Measurements from ENCODE around the gene IPO8.

Gene IPO8

DNA sequence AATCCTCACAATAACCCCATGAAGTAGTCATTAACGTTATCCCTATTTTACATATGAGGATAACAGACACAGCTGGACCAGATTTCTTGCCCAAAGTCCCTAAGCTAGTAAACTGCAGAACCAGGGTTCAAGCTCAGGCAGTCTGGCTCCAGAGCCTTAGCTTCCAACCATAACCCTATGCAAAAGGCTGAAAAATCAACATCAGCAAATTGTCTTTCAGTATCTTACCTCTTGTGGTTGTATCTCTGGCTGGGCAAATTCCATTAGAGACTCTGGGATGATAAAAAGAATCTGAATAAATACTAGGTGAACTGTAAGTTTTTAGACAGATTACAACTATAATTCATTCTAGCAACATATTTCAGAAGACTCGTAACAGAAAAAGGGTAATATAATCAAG is 34.3 kb upstream of the IPO8 start:
- no peak overlapping the region for H2AK5ac ChIP-seq (ENCODE audit: low read length)
- peaks cover 2% of the 10 kb centered on the region for H3K36me3 ChIP-seq (ENCODE audit: control insufficient read depth, insufficient read depth, low read length)

DNA sequence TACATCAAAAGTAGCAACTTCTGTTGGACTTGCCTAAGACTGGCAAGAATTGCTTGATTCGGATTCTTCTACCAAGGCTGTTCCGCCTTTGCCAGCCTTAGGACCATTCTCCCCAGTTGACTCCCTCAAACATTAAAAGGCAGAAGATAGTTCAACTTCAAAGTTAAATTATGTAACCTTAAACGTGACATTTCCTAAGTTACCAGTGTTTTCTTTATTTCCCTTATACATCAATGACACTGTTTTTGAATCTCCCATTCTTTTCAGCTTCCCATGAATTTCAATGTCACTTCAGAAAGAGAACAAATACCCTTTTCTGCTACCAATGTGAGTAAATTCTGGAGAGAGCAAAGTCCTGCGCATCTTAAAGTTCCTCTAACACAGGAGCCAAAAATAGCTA is 33.9 kb upstream of the IPO8 start:
- H3K4me1 ChIP-seq (ENCODE audit: control insufficient read depth, low read depth, low read length) = no peaks in the 10 kb centered on the region
- peaks cover 1% of the 10 kb centered on the region for H3K79me1 ChIP-seq (ENCODE audit: low read length)
- H3K23ac ChIP-seq (ENCODE audit: low read length) = no peak overlapping the region
- H4K5ac ChIP-seq (ENCODE audit: low read length) = no peak overlapping the region
- H2BK120ac ChIP-seq (ENCODE audit: low read depth, low read length) = no peak overlapping the region
- no peak overlapping the region for H2AK5ac ChIP-seq (ENCODE audit: low read length)
- no peak overlapping the region for H4K8ac ChIP-seq (ENCODE audit: low read depth, low read length)
- H3K27ac ChIP-seq (ENCODE audit: low read depth, low read length) = no peak overlapping the region
- no peaks in the 10 kb centered on the region for H3K27me3 ChIP-seq (ENCODE audit: insufficient read depth, low read length, poor library complexity)
- no peak overlapping the region for H2BK15ac ChIP-seq (replicated peaks; ENCODE audit: low read depth)
- no peak overlapping the region for H3K56ac ChIP-seq (ENCODE audit: low read length)
- H3K79me2 ChIP-seq (ENCODE audit: control insufficient read depth, insufficient read depth, low read length) = peaks cover 2% of the 10 kb centered on the region
- no peak overlapping the region for H3K9ac ChIP-seq (ENCODE audit: low read length)
- H3K4me2 ChIP-seq (ENCODE audit: low read length) = no peak overlapping the region
- peaks cover 2% of the 10 kb centered on the region for H3K36me3 ChIP-seq (ENCODE audit: control insufficient read depth, insufficient read depth, low read length)
- no peak for DNase-seq
- H3K18ac ChIP-seq (ENCODE audit: low read length) = no peak overlapping the region
- no peak overlapping the region for H3K4ac ChIP-seq (ENCODE audit: low read depth, low read length)
- no peak overlapping the region for H3K4me3 ChIP-seq (ENCODE audit: low read length)
- H2BK5ac ChIP-seq (ENCODE audit: low read length) = no peak overlapping the region
- WGBS (ENCODE audit: extremely low coverage, insufficient coverage, low lambda C conversion rate) = no CpG with 5 or more reads among the region's 4 CpGs

More for the DNA sequence above, 34.3 kb upstream of the IPO8 start:
- Histone ChIP-seq H4K5ac (ENCODE audit: low read length) (no peak overlapping the region), H3K23ac (ENCODE audit: low read length) (no peak overlapping the region), H3K4me3 (ENCODE audit: low read length) (no peak overlapping the region), H3K79me1 (ENCODE audit: low read length) (peaks cover 1% of the 10 kb centered on the region), H3K4ac (ENCODE audit: low read depth, low read length) (no peak overlapping the region), H3K79me2 (ENCODE audit: control insufficient read depth, insufficient read depth, low read length) (no peaks in the 10 kb centered on the region), H3K4me2 (ENCODE audit: low read length) (no peak overlapping the region), H4K8ac (ENCODE audit: low read depth, low read length) (no peak overlapping the region), H3K56ac (ENCODE audit: low read length) (no peak overlapping the region), H3K4me1 (ENCODE audit: control insufficient read depth, low read depth, low read length) (no peaks in the 10 kb centered on the region), H2BK120ac (ENCODE audit: low read depth, low read length) (no peak overlapping the region), H2BK5ac (ENCODE audit: low read length) (no peak overlapping the region), H3K27me3 (ENCODE audit: insufficient read depth, low read length, poor library complexity) (no peaks in the 10 kb centered on the region), H2BK15ac (replicated peaks; ENCODE audit: low read depth) (no peak overlapping the region), H3K9ac (ENCODE audit: low read length) (no peak overlapping the region), H3K27ac (ENCODE audit: low read depth, low read length) (no peak overlapping the region), H3K18ac (ENCODE audit: low read length) (no peak overlapping the region)
- no CpG with 5 or more reads among the region's 2 CpGs for WGBS (ENCODE audit: extremely low coverage, insufficient coverage, low lambda C conversion rate)
- no peak for DNase-seq

DNA sequence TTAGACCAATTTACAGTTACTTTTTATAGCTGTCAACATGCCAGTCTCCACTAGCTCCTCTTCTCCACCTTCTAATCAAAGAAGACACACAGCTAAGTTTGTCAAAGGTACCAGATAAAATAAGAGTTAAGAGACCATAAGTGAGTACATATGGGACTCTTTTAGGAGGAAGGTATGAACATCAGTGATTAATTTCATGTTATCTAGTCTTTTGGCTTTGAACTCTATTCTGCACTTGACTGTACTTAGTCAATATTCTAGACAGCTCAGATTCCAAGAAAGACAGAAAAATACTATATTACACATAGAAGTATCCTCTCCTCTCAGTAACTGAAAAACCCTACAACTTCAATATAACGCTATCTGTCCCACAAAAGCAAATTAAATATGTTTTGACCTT is 31.0 kb upstream of the IPO8 start:
- Histone ChIP-seq H2BK15ac (replicated peaks; ENCODE audit: low read depth) (no peak overlapping the region), H3K56ac (ENCODE audit: low read length) (no peak overlapping the region), H3K36me3 (ENCODE audit: control insufficient read depth, insufficient read depth, low read length) (peaks cover 2% of the 10 kb centered on the region), H3K18ac (ENCODE audit: low read length) (no peak overlapping the region), H3K4me1 (ENCODE audit: control insufficient read depth, low read depth, low read length) (no peaks in the 10 kb centered on the region), H3K4me3 (ENCODE audit: low read length) (no peak overlapping the region), H3K4ac (ENCODE audit: low read depth, low read length) (no peak overlapping the region), H4K8ac (ENCODE audit: low read depth, low read length) (no peak overlapping the region), H4K5ac (ENCODE audit: low read length) (no peak overlapping the region), H3K9ac (ENCODE audit: low read length) (no peak overlapping the region), H2AK5ac (ENCODE audit: low read length) (no peak overlapping the region), H3K79me1 (ENCODE audit: low read length) (peaks cover 1% of the 10 kb centered on the region), H2BK120ac (ENCODE audit: low read depth, low read length) (no peak overlapping the region), H3K4me2 (ENCODE audit: low read length) (no peak overlapping the region), H2BK5ac (ENCODE audit: low read length) (no peak overlapping the region), H3K79me2 (ENCODE audit: control insufficient read depth, insufficient read depth, low read length) (peaks cover 2% of the 10 kb centered on the region), H3K23ac (ENCODE audit: low read length) (no peak overlapping the region), H3K27me3 (ENCODE audit: insufficient read depth, low read length, poor library complexity) (no peaks in the 10 kb centered on the region), H3K27ac (ENCODE audit: low read depth, low read length) (no peak overlapping the region)
- no peak for DNase-seq
- 100% methylated on average over 1 of the region's 1 CpG for WGBS (ENCODE audit: extremely low coverage, insufficient coverage, low lambda C conversion rate)

DNA sequence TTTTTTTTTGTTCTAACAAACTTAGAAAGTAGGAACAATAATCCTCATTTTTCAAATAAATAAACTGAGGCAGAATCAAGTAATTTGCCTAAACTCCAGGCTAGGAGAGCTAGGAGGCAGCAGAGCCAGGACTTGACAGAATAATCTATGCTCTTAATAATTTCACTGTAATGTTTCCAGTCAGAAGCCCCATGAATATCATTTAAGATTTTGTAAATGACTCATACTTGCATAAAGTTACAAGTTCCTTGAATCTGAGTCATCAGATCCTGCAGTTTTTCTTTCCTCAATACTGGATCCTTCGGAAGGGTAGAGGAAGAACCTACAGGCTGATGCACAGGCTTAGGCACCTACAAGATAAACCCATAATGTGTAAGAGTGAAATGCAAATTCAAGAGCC is 30.1 kb upstream of the IPO8 start:
- Histone ChIP-seq H4K5ac (ENCODE audit: low read length) (no peak overlapping the region), H2BK120ac (ENCODE audit: low read depth, low read length) (no peak overlapping the region), H3K23ac (ENCODE audit: low read length) (no peak overlapping the region), H3K79me1 (ENCODE audit: low read length) (peaks cover 1% of the 10 kb centered on the region), H3K56ac (ENCODE audit: low read length) (no peak overlapping the region), H2AK5ac (ENCODE audit: low read length) (no peak overlapping the region), H3K27ac (ENCODE audit: low read depth, low read length) (no peak overlapping the region), H3K27me3 (ENCODE audit: insufficient read depth, low read length, poor library complexity) (no peaks in the 10 kb centered on the region), H2BK15ac (replicated peaks; ENCODE audit: low read depth) (no peak overlapping the region), H2BK5ac (ENCODE audit: low read length) (no peak overlapping the region), H3K4me3 (ENCODE audit: low read length) (no peak overlapping the region), H4K8ac (ENCODE audit: low read depth, low read length) (no peak overlapping the region), H3K4me2 (ENCODE audit: low read length) (no peak overlapping the region), H3K79me2 (ENCODE audit: control insufficient read depth, insufficient read depth, low read length) (peaks cover 2% of the 10 kb centered on the region), H3K4ac (ENCODE audit: low read depth, low read length) (no peak overlapping the region), H3K36me3 (ENCODE audit: control insufficient read depth, insufficient read depth, low read length) (peaks cover 2% of the 10 kb centered on the region), H3K9ac (ENCODE audit: low read length) (no peak overlapping the region), H3K4me1 (ENCODE audit: control insufficient read depth, low read depth, low read length) (no peaks in the 10 kb centered on the region), H3K18ac (ENCODE audit: low read length) (no peak overlapping the region)
- peak; percentile 53 for DNase-seq
- no CpG with 5 or more reads among the region's 1 CpG for WGBS (ENCODE audit: extremely low coverage, insufficient coverage, low lambda C conversion rate)

DNA sequence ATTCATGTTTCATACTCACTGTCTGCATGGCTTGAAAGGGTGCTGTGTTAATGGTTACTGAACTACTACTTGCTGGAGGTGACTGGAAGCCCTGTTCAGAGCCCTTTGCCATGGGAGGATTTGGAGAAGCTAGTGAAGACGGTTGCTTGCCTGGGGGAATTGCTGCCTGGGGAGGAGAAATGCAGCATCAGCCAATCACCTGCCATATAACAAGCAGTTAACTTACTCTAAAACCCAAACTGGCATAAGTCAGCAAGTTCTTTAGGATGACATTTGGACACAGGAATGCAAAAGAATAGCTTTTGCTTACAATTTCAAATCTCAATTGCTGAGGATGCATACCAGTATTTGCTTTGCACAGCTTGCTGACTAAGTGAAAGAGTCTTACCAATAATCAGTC is 23.4 kb upstream of the IPO8 start:
- peak; percentile 69 for DNase-seq
- no peak overlapping the region for H3K18ac ChIP-seq (ENCODE audit: low read length)
- H3K27ac ChIP-seq (ENCODE audit: low read depth, low read length) = no peak overlapping the region
- no peak overlapping the region for H2BK15ac ChIP-seq (replicated peaks; ENCODE audit: low read depth)
- no peak overlapping the region for H3K56ac ChIP-seq (ENCODE audit: low read length)
- H4K8ac ChIP-seq (ENCODE audit: low read depth, low read length) = no peak overlapping the region
- no CpG with 5 or more reads among the region's 1 CpG for WGBS (ENCODE audit: extremely low coverage, insufficient coverage, low lambda C conversion rate)
- no peak overlapping the region for H3K4ac ChIP-seq (ENCODE audit: low read depth, low read length)
- H3K79me2 ChIP-seq (ENCODE audit: control insufficient read depth, insufficient read depth, low read length) = no peaks in the 10 kb centered on the region
- no peaks in the 10 kb centered on the region for H3K79me1 ChIP-seq (ENCODE audit: low read length)
- no peak overlapping the region for H4K5ac ChIP-seq (ENCODE audit: low read length)
- no peak overlapping the region for H3K4me2 ChIP-seq (ENCODE audit: low read length)
- H2BK120ac ChIP-seq (ENCODE audit: low read depth, low read length) = no peak overlapping the region
- H2AK5ac ChIP-seq (ENCODE audit: low read length) = no peak overlapping the region
- no peaks in the 10 kb centered on the region for H3K4me1 ChIP-seq (ENCODE audit: control insufficient read depth, low read depth, low read length)
- H2BK5ac ChIP-seq (ENCODE audit: low read length) = no peak overlapping the region
- no peak overlapping the region for H3K23ac ChIP-seq (ENCODE audit: low read length)
- no peaks in the 10 kb centered on the region for H3K27me3 ChIP-seq (ENCODE audit: insufficient read depth, low read length, poor library complexity)
- H3K9ac ChIP-seq (ENCODE audit: low read length) = no peak overlapping the region
- H3K36me3 ChIP-seq (ENCODE audit: control insufficient read depth, insufficient read depth, low read length) = peaks cover 4% of the 10 kb centered on the region
- no peak overlapping the region for H3K4me3 ChIP-seq (ENCODE audit: low read length)

DNA sequence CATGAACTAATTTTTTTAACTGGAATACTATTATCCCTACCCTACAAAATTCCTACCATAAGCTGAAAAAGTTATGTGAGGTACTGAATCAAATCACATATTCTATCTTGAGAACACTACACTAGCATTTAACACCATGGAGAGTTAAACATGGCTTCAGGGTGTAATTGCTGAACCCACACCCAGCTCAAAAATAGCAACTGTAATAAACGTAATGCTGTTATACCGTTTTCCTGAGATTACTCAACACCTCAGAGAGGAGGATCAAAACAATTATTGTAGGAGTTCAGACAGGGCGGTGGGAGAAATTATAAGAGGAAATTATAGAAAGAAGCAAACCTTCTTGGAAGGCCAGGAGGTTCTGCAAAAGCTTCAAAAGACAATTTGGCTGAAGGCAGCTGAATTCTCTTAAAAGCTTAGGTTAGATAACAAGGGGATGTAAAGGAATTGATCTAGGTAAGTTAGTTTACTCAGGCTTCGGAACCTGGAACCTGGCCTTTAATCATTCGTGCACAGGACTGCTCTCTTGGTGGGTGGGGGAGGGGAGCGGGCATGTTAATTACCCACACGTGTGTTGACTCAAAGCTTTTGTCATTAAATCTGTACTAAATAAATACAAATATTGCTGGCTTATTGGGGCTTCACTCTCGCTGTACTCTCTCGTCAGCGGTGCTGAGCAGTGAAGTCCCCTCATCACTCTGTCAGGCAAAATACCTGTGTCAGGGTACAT is 12.1 kb upstream of the IPO8 start:
- H3K27ac ChIP-seq (ENCODE audit: low read depth, low read length) = no peak overlapping the region
- no peak overlapping the region for H3K4me3 ChIP-seq (ENCODE audit: low read length)
- H3K56ac ChIP-seq (ENCODE audit: low read length) = no peak overlapping the region
- H2BK15ac ChIP-seq (replicated peaks; ENCODE audit: low read depth) = no peak overlapping the region
- H3K27me3 ChIP-seq (ENCODE audit: insufficient read depth, low read length, poor library complexity) = no peaks in the 10 kb centered on the region
- no peak overlapping the region for H2AK5ac ChIP-seq (ENCODE audit: low read length)
- H4K8ac ChIP-seq (ENCODE audit: low read depth, low read length) = no peak overlapping the region
- H4K5ac ChIP-seq (ENCODE audit: low read length) = no peak overlapping the region
- H3K4ac ChIP-seq (ENCODE audit: low read depth, low read length) = no peak overlapping the region
- peaks cover 11% of the 10 kb centered on the region for H3K36me3 ChIP-seq (ENCODE audit: control insufficient read depth, insufficient read depth, low read length)
- WGBS (ENCODE audit: extremely low coverage, insufficient coverage, low lambda C conversion rate) = no CpG with 5 or more reads among the region's 10 CpGs
- no peaks in the 10 kb centered on the region for H3K79me2 ChIP-seq (ENCODE audit: control insufficient read depth, insufficient read depth, low read length)
- H2BK120ac ChIP-seq (ENCODE audit: low read depth, low read length) = no peak overlapping the region
- H2BK5ac ChIP-seq (ENCODE audit: low read length) = no peak overlapping the region
- H3K23ac ChIP-seq (ENCODE audit: low read length) = no peak overlapping the region
- no peak overlapping the region for H3K4me2 ChIP-seq (ENCODE audit: low read length)
- H3K9ac ChIP-seq (ENCODE audit: low read length) = no peak overlapping the region
- DNase-seq = no peak
- no peaks in the 10 kb centered on the region for H3K4me1 ChIP-seq (ENCODE audit: control insufficient read depth, low read depth, low read length)
- H3K79me1 ChIP-seq (ENCODE audit: low read length) = no peaks in the 10 kb centered on the region
- H3K18ac ChIP-seq (ENCODE audit: low read length) = no peak overlapping the region

Measured in mesendoderm (in vitro differentiated cells).